ENCODE results near the gene SETDB2. TPM values are rescaled to one million over a fixed set of nuclear protein-coding genes. Genes with fewer than 3 reads are reported as not detected.

SETDB2 gene
- polyA plus RNA-seq, 1 donor (not counting 4 experiments of a cell fraction or from before 2014, with no cell fraction given), result 5.6 TPM

GRCh38 chr13:49539313-49539712, 95.2 kb downstream of the SETDB2 start:
- TF ChIP-seq EZH2 (IDR thresholded peaks at IDR 0.05; ENCODE audit: low read length), result no peak
- no peaks in the 10 kb centered on the region for H3K9me3 ChIP-seq (ENCODE audit: control insufficient read depth, low read depth, low read length)
- peaks cover 9 to 14% of the 10 kb centered on the region in 2 experiments for H3K36me3 ChIP-seq (ENCODE audit: control insufficient read depth in 2 of 2, extremely low read depth in 1 of 2, insufficient read depth in 2 of 2, low read length in 2 of 2)
- H4K20me1 ChIP-seq (ENCODE audit: control insufficient read depth, extremely low read depth, insufficient read depth, low read length), result no peaks in the 10 kb centered on the region
- dilution Hi-C loops (cut with MboI; ENCODE audit: extremely low pct_ligation_motif_present, low sequenced_read_pairs), result no loop called here
- H2AFZ ChIP-seq (ENCODE audit: control insufficient read depth, low read length), result no peak overlapping the region
- H3K27me3 ChIP-seq (ENCODE audit: control insufficient read depth, extremely low read depth, insufficient read depth, low read length), result no peaks in the 10 kb centered on the region
- no peak overlapping the region for H3K9ac ChIP-seq (ENCODE audit: control insufficient read depth, extremely low read depth, insufficient read depth, low read length)
- H3K4me3 ChIP-seq (ENCODE audit: control insufficient read depth in 2 of 3, extremely low read depth in 1 of 3, insufficient read depth in 2 of 3, low read depth in 1 of 3, low read length in 3 of 3), result no peak overlapping the region
- H3K79me2 ChIP-seq (ENCODE audit: control insufficient read depth, insufficient read depth, low read length), result no peaks in the 10 kb centered on the region
- no peaks in the 10 kb centered on the region for H3K9me1 ChIP-seq (ENCODE audit: control insufficient read depth, extremely low read depth, insufficient read depth, low read length)
- FAIRE-seq, result no peak
- no peaks in the 10 kb centered on the region for H3K4me1 ChIP-seq (ENCODE audit: control insufficient read depth, extremely low read depth, insufficient read depth, low read length)
- H3K4me2 ChIP-seq (ENCODE audit: control insufficient read depth, extremely low read depth, insufficient read depth, low read depth, low read length), result no peak overlapping the region
- no peak for DNase-seq (ENCODE audit: low read depth, low spot score)
- no peak overlapping the region for H3K27ac ChIP-seq (ENCODE audit: control insufficient read depth, insufficient read depth, low read length)

GRCh38 chr13:49539746-49540145, 95.7 kb downstream of the SETDB2 start:
- DNase-seq (ENCODE audit: low read depth, low spot score), result no peak
- TF ChIP-seq CTCF (optimal IDR thresholded peaks at IDR 0.05 in 1 of 3, IDR thresholded peaks at IDR 0.05 in 1 of 3, conservative IDR thresholded peaks at IDR 0.05 in 1 of 3; ENCODE audit: extremely low read depth in 1 of 3, insufficient read depth in 2 of 3, low read length in 3 of 3), result no peak
- no peaks in the 10 kb centered on the region for H4K20me1 ChIP-seq (ENCODE audit: control insufficient read depth, extremely low read depth, insufficient read depth, low read length)
- H3K4me3 ChIP-seq (ENCODE audit: control insufficient read depth in 2 of 3, extremely low read depth in 1 of 3, insufficient read depth in 2 of 3, low read depth in 1 of 3, low read length in 3 of 3), result no peak overlapping the region
- no peak overlapping the region for H2AFZ ChIP-seq (ENCODE audit: control insufficient read depth, low read length)
- peaks cover 9 to 14% of the 10 kb centered on the region in 2 experiments for H3K36me3 ChIP-seq (ENCODE audit: control insufficient read depth in 2 of 2, extremely low read depth in 1 of 2, insufficient read depth in 2 of 2, low read length in 2 of 2)
- no peaks in the 10 kb centered on the region for H3K27me3 ChIP-seq (ENCODE audit: control insufficient read depth, extremely low read depth, insufficient read depth, low read length)
- dilution Hi-C loops (cut with MboI; ENCODE audit: extremely low pct_ligation_motif_present, low sequenced_read_pairs), result no loop called here
- H3K27ac ChIP-seq (ENCODE audit: control insufficient read depth, insufficient read depth, low read length), result no peak overlapping the region
- H3K4me2 ChIP-seq (ENCODE audit: control insufficient read depth, extremely low read depth, insufficient read depth, low read depth, low read length), result no peak overlapping the region
- H3K9me1 ChIP-seq (ENCODE audit: control insufficient read depth, extremely low read depth, insufficient read depth, low read length), result no peaks in the 10 kb centered on the region
- no peaks in the 10 kb centered on the region for H3K79me2 ChIP-seq (ENCODE audit: control insufficient read depth, insufficient read depth, low read length)
- no peak for FAIRE-seq
- no peaks in the 10 kb centered on the region for H3K9me3 ChIP-seq (ENCODE audit: control insufficient read depth, low read depth, low read length)
- no peak overlapping the region for H3K9ac ChIP-seq (ENCODE audit: control insufficient read depth, extremely low read depth, insufficient read depth, low read length)
- no peaks in the 10 kb centered on the region for H3K4me1 ChIP-seq (ENCODE audit: control insufficient read depth, extremely low read depth, insufficient read depth, low read length)

- Histone ChIP-seq H3K9me3 (ENCODE audit: control insufficient read depth, low read depth, low read length) (no peaks in the 10 kb centered on the region), H2AFZ (ENCODE audit: control insufficient read depth, low read length) (no peak overlapping the region), H3K4me2 (ENCODE audit: control insufficient read depth, extremely low read depth, insufficient read depth, low read depth, low read length) (no peak overlapping the region), H3K36me3 (ENCODE audit: control insufficient read depth in 2 of 2, extremely low read depth in 1 of 2, insufficient read depth in 2 of 2, low read length in 2 of 2) (peaks cover 7 to 12% of the 10 kb centered on the region in 2 experiments), H3K79me2 (ENCODE audit: control insufficient read depth, insufficient read depth, low read length) (no peaks in the 10 kb centered on the region), H3K27ac (ENCODE audit: control insufficient read depth, insufficient read depth, low read length) (no peak overlapping the region), H4K20me1 (ENCODE audit: control insufficient read depth, extremely low read depth, insufficient read depth, low read length) (no peaks in the 10 kb centered on the region), H3K27me3 (ENCODE audit: control insufficient read depth, extremely low read depth, insufficient read depth, low read length) (no peaks in the 10 kb centered on the region), H3K4me3 (ENCODE audit: control insufficient read depth in 2 of 3, extremely low read depth in 1 of 3, insufficient read depth in 2 of 3, low read depth in 1 of 3, low read length in 3 of 3) (no peak overlapping the region), H3K9ac (ENCODE audit: control insufficient read depth, extremely low read depth, insufficient read depth, low read length) (no peak overlapping the region), H3K4me1 (ENCODE audit: control insufficient read depth, extremely low read depth, insufficient read depth, low read length) (no peaks in the 10 kb centered on the region), H3K9me1 (ENCODE audit: control insufficient read depth, extremely low read depth, insufficient read depth, low read length) (no peaks in the 10 kb centered on the region)
- dilution Hi-C loops (cut with MboI; ENCODE audit: extremely low pct_ligation_motif_present, low sequenced_read_pairs), result no loop called here
- DNase-seq (ENCODE audit: low read depth, low spot score) (no peak), FAIRE-seq (peak; percentile 46)
- no peak for TF ChIP-seq CTCF (optimal IDR thresholded peaks at IDR 0.05 in 1 of 3, IDR thresholded peaks at IDR 0.05 in 1 of 3, conservative IDR thresholded peaks at IDR 0.05 in 1 of 3; ENCODE audit: extremely low read depth in 1 of 3, insufficient read depth in 2 of 3, low read length in 3 of 3)
Observed at GRCh38 chr13:49540552-49540951, 96.5 kb downstream of the SETDB2 start.

All from keratinocyte (primary cell).